K562 (cell line): ENCODE results near the gene RBBP5. TPM values are rescaled to one million over a fixed set of nuclear protein-coding genes. Genes with fewer than 3 reads are reported as not detected.
A peak's percentile ranks its signal among the peaks of the same experiment; 100 is the strongest.

ENCODE experiments used
- BHLHE40 ChIP-seq: IDR thresholded peaks from 2 replicates; pipeline ENCODE4 v1.6.1; 2011; ENCODE audit warnings: low read length, improper control_type of control experiment
- ETV1 ChIP-seq: fragments of 450-650 bp; conservative IDR thresholded peaks from 2 replicates; pipeline ENCODE4 v1.6.1; 2016; ENCODE audit warnings: missing genetic modification characterization, control low read depth, low read depth, missing compliant biosample characterization
- MTA3 ChIP-seq: fragments of 450-650 bp; formaldehyde crosslinking; IDR thresholded peaks from 2 replicates; pipeline ENCODE4 v1.6.1; 2017; ENCODE audit warnings: mild to moderate bottlenecking, borderline replicate concordance
- TEAD4 ChIP-seq, 2 experiments: sonication (generic) in 1 of 2; formaldehyde crosslinking in 1 of 2; IDR thresholded peaks; 2 replicates each; pipeline versions ENCODE4 v1.6.1 to v1.8.0; 2012 to 2022; ENCODE audit warnings: borderline replicate concordance in 1 of 2, inconsistent platforms in 1 of 2, low read length in 1 of 2, mild to moderate bottlenecking in 1 of 2, missing genetic modification reagents in 1 of 2
- TOE1 ChIP-seq, 2 experiments: fragments of 450-650 bp in 1 of 2; sonication (generic) in 1 of 2; formaldehyde crosslinking in 1 of 2; IDR thresholded peaks; 2 replicates each; pipeline versions ENCODE4 v1.7.1 to v1.8.0; 2016 to 2022; ENCODE audit warnings: borderline replicate concordance in 2 of 2, mild to moderate bottlenecking in 2 of 2, antibody characterized with exemption in 1 of 2, inconsistent platforms in 1 of 2, low read depth in 1 of 2, missing genetic modification reagents in 1 of 2, moderate library complexity in 1 of 2
- ZNF384 ChIP-seq: IDR thresholded peaks from 2 replicates; pipeline ENCODE4 v1.6.1; 2012; ENCODE audit warnings: low read depth, low read length, improper control_type of control experiment
- polyA plus RNA-seq, 8 experiments: library from polyadenylated mRNA; depleted of rRNA in 4 of 8; stranded (reverse) in 5 of 8; unstranded in 3 of 8; fragments of >200 nt; fragmentation: Nextera tagmentation in 2 of 8; fragmentation: Illumina TruSeq in 1 of 8; extraction: Ambion mirVana in 2 of 8; extraction: Trizol in 1 of 8; gene quantifications; 2 replicates each; pipeline versions ENCODE4 v1.2.1 to v1.2.3, GENCODE V29; 2011 to 2014; ENCODE audit warnings: inconsistent platforms in 1 of 8, missing spikeins in 1 of 8
- total RNA-seq, 7 experiments: library from RNA; depleted of rRNA in 6 of 7; stranded (reverse); fragments of >200 nt in 6 of 7; fragmentation: Illumina TruSeq in 2 of 7; extraction: Trizol in 2 of 7; gene quantifications; 2 replicates each; pipeline versions ENCODE4 v1.2.1 to v1.2.3, GENCODE V29; 2011 to 2021; ENCODE audit warnings: low replicate concordance in 1 of 7
- TF ChIP-seq, protein P1 (sequence below): fragments of 250-450 bp; sonication (Bioruptor Pico); IDR thresholded peaks from 2 replicates; pipeline ENCODE4 v1.4.0; 2020; ENCODE audit warnings: mild to moderate bottlenecking, moderate library complexity
- TF ChIP-seq, protein P2 (sequence below): fragments of 450-650 bp; IDR thresholded peaks from 2 replicates; pipeline ENCODE4 v1.7.1; 2018; ENCODE audit warnings: mild to moderate bottlenecking, low read depth; ENCODE audit not compliant: partially characterized antibody

Gene RBBP5
- total and polyA plus RNA-seq, 9 of the 15 experiments (the other 6 are each of a cell fraction or from before 2014, with no cell fraction given) = 17.2 to 37.4 (median 28.4) TPM

DNA sequence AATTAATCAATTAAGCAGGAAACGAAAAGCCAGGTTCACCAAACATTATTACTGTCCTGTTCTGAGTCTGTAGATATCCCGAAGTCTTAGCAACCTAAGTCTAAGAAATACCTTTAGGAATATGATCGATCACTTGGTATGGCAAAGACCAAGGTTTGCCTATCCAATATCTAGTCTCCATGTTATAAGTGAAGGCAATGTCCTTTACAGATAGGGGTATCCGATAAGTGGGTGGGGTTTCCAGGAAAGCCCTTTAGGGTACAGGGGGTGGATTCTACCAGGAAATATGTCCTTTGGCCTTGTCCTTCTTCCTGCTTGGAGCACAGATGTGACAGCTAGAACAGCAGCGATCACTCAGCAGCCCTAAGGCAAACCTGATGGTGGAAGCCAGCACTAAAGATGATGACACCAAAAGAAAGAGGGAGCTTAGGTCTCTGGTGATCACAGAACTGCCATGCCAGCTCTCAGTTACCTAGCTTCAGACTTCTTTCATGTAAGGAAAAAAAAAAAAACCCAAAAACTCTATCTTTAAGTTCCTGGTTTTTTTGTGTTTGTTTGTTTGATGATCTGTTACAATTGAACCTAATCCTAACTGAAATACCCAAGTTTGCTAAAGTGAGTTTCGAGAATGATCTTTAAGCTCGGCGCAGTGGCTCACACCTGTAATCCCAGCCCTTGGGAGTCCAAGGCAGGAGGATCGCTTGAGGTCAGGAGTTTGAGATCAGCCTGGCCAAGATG lies 48.9 kb upstream of the RBBP5 start (continued):
- TF ChIP-seq BHLHE40 (no peak), ZNF384 (peak; percentile 27; the same call in 1 of the 2 replicates), TOE1 (IDR thresholded peaks at IDR 0.05; ENCODE audit: borderline replicate concordance) (0 out of 2 replicates have a peak, but pooled peaks have one; percentile 11), TOE1 (CRISPR knock-in tag; IDR thresholded peaks at IDR 0.05; ENCODE audit: borderline replicate concordance, low read depth) (no peak), ETV1 (peak; percentile 62), TEAD4 (IDR thresholded peaks at IDR 0.05; ENCODE audit: low read length) (peak; percentile 46; the same call in 1 of the 2 replicates), TEAD4 (CRISPR knock-in tag; IDR thresholded peaks at IDR 0.05; ENCODE audit: borderline replicate concordance) (no peak), MTA3 (peak; percentile 55; the same call in 1 of the 2 replicates)
- TF ChIP-seq, protein P1, sequence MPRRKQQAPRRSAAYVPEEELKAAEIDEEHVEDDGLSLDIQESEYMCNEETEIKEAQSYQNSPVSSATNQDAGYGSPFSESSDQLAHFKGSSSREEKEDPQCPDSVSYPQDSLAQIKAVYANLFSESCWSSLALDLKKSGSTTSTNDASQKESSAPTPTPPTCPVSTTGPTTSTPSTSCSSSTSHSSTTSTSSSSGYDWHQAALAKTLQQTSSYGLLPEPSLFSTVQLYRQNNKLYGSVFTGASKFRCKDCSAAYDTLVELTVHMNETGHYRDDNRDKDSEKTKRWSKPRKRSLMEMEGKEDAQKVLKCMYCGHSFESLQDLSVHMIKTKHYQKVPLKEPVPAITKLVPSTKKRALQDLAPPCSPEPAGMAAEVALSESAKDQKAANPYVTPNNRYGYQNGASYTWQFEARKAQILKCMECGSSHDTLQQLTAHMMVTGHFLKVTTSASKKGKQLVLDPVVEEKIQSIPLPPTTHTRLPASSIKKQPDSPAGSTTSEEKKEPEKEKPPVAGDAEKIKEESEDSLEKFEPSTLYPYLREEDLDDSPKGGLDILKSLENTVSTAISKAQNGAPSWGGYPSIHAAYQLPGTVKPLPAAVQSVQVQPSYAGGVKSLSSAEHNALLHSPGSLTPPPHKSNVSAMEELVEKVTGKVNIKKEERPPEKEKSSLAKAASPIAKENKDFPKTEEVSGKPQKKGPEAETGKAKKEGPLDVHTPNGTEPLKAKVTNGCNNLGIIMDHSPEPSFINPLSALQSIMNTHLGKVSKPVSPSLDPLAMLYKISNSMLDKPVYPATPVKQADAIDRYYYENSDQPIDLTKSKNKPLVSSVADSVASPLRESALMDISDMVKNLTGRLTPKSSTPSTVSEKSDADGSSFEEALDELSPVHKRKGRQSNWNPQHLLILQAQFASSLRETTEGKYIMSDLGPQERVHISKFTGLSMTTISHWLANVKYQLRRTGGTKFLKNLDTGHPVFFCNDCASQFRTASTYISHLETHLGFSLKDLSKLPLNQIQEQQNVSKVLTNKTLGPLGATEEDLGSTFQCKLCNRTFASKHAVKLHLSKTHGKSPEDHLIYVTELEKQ = no peak
- TF ChIP-seq, protein P2, sequence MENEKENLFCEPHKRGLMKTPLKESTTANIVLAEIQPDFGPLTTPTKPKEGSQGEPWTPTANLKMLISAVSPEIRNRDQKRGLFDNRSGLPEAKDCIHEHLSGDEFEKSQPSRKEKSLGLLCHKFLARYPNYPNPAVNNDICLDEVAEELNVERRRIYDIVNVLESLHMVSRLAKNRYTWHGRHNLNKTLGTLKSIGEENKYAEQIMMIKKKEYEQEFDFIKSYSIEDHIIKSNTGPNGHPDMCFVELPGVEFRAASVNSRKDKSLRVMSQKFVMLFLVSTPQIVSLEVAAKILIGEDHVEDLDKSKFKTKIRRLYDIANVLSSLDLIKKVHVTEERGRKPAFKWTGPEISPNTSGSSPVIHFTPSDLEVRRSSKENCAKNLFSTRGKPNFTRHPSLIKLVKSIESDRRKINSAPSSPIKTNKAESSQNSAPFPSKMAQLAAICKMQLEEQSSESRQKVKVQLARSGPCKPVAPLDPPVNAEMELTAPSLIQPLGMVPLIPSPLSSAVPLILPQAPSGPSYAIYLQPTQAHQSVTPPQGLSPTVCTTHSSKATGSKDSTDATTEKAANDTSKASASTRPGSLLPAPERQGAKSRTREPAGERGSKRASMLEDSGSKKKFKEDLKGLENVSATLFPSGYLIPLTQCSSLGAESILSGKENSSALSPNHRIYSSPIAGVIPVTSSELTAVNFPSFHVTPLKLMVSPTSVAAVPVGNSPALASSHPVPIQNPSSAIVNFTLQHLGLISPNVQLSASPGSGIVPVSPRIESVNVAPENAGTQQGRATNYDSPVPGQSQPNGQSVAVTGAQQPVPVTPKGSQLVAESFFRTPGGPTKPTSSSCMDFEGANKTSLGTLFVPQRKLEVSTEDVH = peak; percentile 10
